H9 (cell line): ENCODE data around the gene EBP. TPM values are rescaled to one million over a fixed set of nuclear protein-coding genes. Genes with fewer than 3 reads are reported as not detected.

Experiments used
- DNase-seq: peaks from one replicate; pipeline ENCODE4 v3.0.0-alpha.2; 2017
- H2AFZ ChIP-seq: one replicate; pipeline ENCODE4 v1.6.1; 2013; ENCODE audit warnings: mild to moderate bottlenecking, low read length, control low read depth, moderate library complexity
- H2AK5ac ChIP-seq: 2 replicates; pipeline ENCODE4 v1.6.1; 2013; ENCODE audit warnings: low read length, control low read depth, mixed read lengths; ENCODE audit not compliant: insufficient read length
- H2BK120ac ChIP-seq: one replicate; pipeline ENCODE4 v1.6.1; 2013; ENCODE audit warnings: low read depth, mild to moderate bottlenecking, low read length, control low read depth, inconsistent platforms; ENCODE audit not compliant: poor library complexity, severe bottlenecking
- H2BK12ac ChIP-seq: 2 replicates; pipeline ENCODE4 v1.6.1; 2013; ENCODE audit warnings: low read length, control low read depth, mixed read lengths, low read depth; ENCODE audit not compliant: insufficient read length
- H2BK15ac ChIP-seq: 2 replicates; pipeline ENCODE4 v1.6.1; 2013; ENCODE audit warnings: low read depth, low read length, control low read depth
- H2BK20ac ChIP-seq: one replicate; pipeline ENCODE4 v1.6.1; 2013; ENCODE audit warnings: low read depth, mild to moderate bottlenecking, low read length, control low read depth, inconsistent platforms; ENCODE audit not compliant: poor library complexity, severe bottlenecking
- H2BK5ac ChIP-seq: 2 replicates; pipeline ENCODE4 v1.6.1; 2013; ENCODE audit warnings: low read length, control low read depth, mixed read lengths; ENCODE audit not compliant: insufficient read length
- H3K14ac ChIP-seq: 2 replicates; pipeline ENCODE4 v1.6.1; 2013; ENCODE audit warnings: low read length, control low read depth; ENCODE audit not compliant: insufficient read depth
- H3K18ac ChIP-seq: 2 replicates; pipeline ENCODE4 v1.6.1; 2013; ENCODE audit warnings: low read depth, mild to moderate bottlenecking, mixed read lengths, low read length, control low read depth; ENCODE audit not compliant: insufficient read length
- H3K23ac ChIP-seq: 2 replicates; pipeline ENCODE4 v1.6.1; 2013; ENCODE audit warnings: low read length, control low read depth, mixed read lengths, low read depth; ENCODE audit not compliant: insufficient read length
- H3K23me2 ChIP-seq: 2 replicates; pipeline ENCODE4 v1.6.1; 2013; ENCODE audit warnings: low read depth, mild to moderate bottlenecking, mixed read lengths, low read length, control low read depth; ENCODE audit not compliant: insufficient read length, poor library complexity, severe bottlenecking
- H3K27ac ChIP-seq: 2 replicates; pipeline ENCODE4 v1.5.1; 2013; ENCODE audit warnings: low read length, control low read depth, mixed read lengths, low read depth; ENCODE audit not compliant: insufficient read length
- H3K27me3 ChIP-seq: 2 replicates; pipeline ENCODE4 v1.6.1; 2013; ENCODE audit warnings: low read length, control low read depth, inconsistent platforms; ENCODE audit not compliant: insufficient read depth
- H3K4ac ChIP-seq: 2 replicates; pipeline ENCODE4 v1.6.1; 2013; ENCODE audit warnings: low read depth, mild to moderate bottlenecking, control low read depth, inconsistent platforms, low read length, moderate library complexity
- H3K4me1 ChIP-seq: 2 replicates; pipeline ENCODE4 v1.6.1; 2013; ENCODE audit warnings: low read length, control low read depth, inconsistent platforms; ENCODE audit not compliant: insufficient read depth
- H3K4me2 ChIP-seq: 2 replicates; pipeline ENCODE4 v1.6.1; 2013; ENCODE audit warnings: low read length, control low read depth, mixed read lengths; ENCODE audit not compliant: insufficient read length, insufficient read depth
- H3K56ac ChIP-seq: 2 replicates; pipeline ENCODE4 v1.6.1; 2013; ENCODE audit warnings: low read depth, mild to moderate bottlenecking, mixed read lengths, low read length, control low read depth; ENCODE audit not compliant: insufficient read length
- H3K79me1 ChIP-seq: 2 replicates; pipeline ENCODE4 v1.6.1; 2013; ENCODE audit warnings: low read depth, mild to moderate bottlenecking, moderate library complexity, low read length, control low read depth, inconsistent platforms; ENCODE audit not compliant: insufficient read depth, poor library complexity, severe bottlenecking
- H3K79me2 ChIP-seq: 2 replicates; pipeline ENCODE4 v1.6.1; 2013; ENCODE audit warnings: low read length, control low read depth, inconsistent platforms; ENCODE audit not compliant: insufficient read depth
- H3K9ac ChIP-seq: 2 replicates; pipeline ENCODE4 v1.6.1; 2013; ENCODE audit warnings: low read length, control low read depth, mixed read lengths; ENCODE audit not compliant: insufficient read length; ENCODE audit errors: extremely low read depth
- H3K9me3 ChIP-seq: one replicate; pipeline ENCODE4 v1.6.1; 2013; ENCODE audit warnings: low read depth, low read length, inconsistent platforms; ENCODE audit not compliant: control insufficient read depth
- H3T11ph ChIP-seq: one replicate; pipeline ENCODE4 v1.6.1; 2013; ENCODE audit warnings: mild to moderate bottlenecking, low read length, control low read depth, inconsistent platforms
- H4K20me1 ChIP-seq: one replicate; pipeline ENCODE4 v1.6.1; 2013; ENCODE audit not compliant: control insufficient read depth, insufficient read length, insufficient read depth
- H4K5ac ChIP-seq: 2 replicates; pipeline ENCODE4 v1.6.1; 2013; ENCODE audit warnings: low read depth, mild to moderate bottlenecking, mixed read lengths, low read length, control low read depth; ENCODE audit not compliant: insufficient read length
- H4K8ac ChIP-seq: replicated peaks from 2 replicates; pipeline ENCODE4 v1.6.1; 2013; ENCODE audit warnings: low read length, control low read depth, mixed read lengths, low read depth; ENCODE audit not compliant: insufficient read length
- H4K91ac ChIP-seq: 2 replicates; pipeline ENCODE4 v1.6.1; 2013; ENCODE audit warnings: low read depth, mild to moderate bottlenecking, moderate library complexity, mixed read lengths, low read length, control low read depth; ENCODE audit not compliant: insufficient read length
- H3K27ac Mint-ChIP-seq, 3 experiments: 2 replicates in 2 of 3; 3 replicates in 1 of 3; pipeline ENCODE4 v1.8.0; 2020 to 2021; ENCODE audit warnings: mixed read lengths in 3 of 3, mild to moderate bottlenecking in 1 of 3, moderate library complexity in 1 of 3
- H3K27me3 Mint-ChIP-seq: 2 replicates; pipeline ENCODE4 v1.8.0; 2021; ENCODE audit warnings: low read depth, mild to moderate bottlenecking, moderate library complexity, mixed read lengths
- H3K36me3 Mint-ChIP-seq, 3 experiments: 2 replicates in 2 of 3; 3 replicates in 1 of 3; pipeline ENCODE4 v1.8.0; 2020 to 2021; ENCODE audit warnings: low read depth in 3 of 3, mixed read lengths in 3 of 3; ENCODE audit not compliant: insufficient read depth in 1 of 3
- H3K4me1 Mint-ChIP-seq, 2 experiments: 2 replicates each; pipeline ENCODE4 v1.8.0; 2020; ENCODE audit warnings: mixed read lengths in 2 of 2
- H3K4me3 Mint-ChIP-seq, 2 experiments: 2 replicates in 1 of 2; 3 replicates in 1 of 2; pipeline ENCODE4 v1.8.0; 2020 to 2021; ENCODE audit warnings: mild to moderate bottlenecking in 2 of 2, mixed read lengths in 2 of 2, moderate library complexity in 1 of 2
- H3K9me3 Mint-ChIP-seq, 2 experiments: 2 replicates in 1 of 2; 3 replicates in 1 of 2; pipeline ENCODE4 v1.8.0; 2020; ENCODE audit warnings: mild to moderate bottlenecking in 2 of 2, mixed read lengths in 2 of 2, moderate library complexity in 1 of 2
- CTCF ChIP-seq: fragments of 200-600 bp; sonication (generic); conservative IDR thresholded peaks from 3 replicates; pipeline ENCODE4 v1.8.0; 2021; ENCODE audit warnings: antibody characterized with exemption, mild to moderate bottlenecking
- WGBS: extraction: QIAGEN DNeasy Blood & Tissue Kit; methylation state at CpG from one replicate; pipeline ENCODE4 v1.1.7; 2013; ENCODE audit warnings: missing lambda C conversion rate, low lambda C conversion rate, mixed read lengths; ENCODE audit not compliant: insufficient read length; ENCODE audit errors: extremely low coverage; 5-methylcytosine and 5-hydroxymethylcytosine counted together
- total RNA-seq: library from RNA; stranded (reverse); gene quantifications from 2 replicates; pipeline ENCODE4 v1.2.1, GENCODE V29; 2021

EBP gene
- total RNA-seq, 1 experiment from 2014 or later, result 117 TPM

- Histone ChIP-seq H3T11ph (no peak overlapping the region), H2BK15ac (no peak overlapping the region), H4K5ac (no peak overlapping the region), H3K27ac (no peak overlapping the region), H4K8ac (no peak overlapping the region), H2AFZ (no peak overlapping the region), H2BK12ac (no peak overlapping the region), H3K9ac (no peak overlapping the region), H4K91ac (no peak overlapping the region), H3K4ac (no peak overlapping the region), H2BK20ac (no peak overlapping the region), H3K23ac (no peak overlapping the region), H3K18ac (no peak overlapping the region), H3K56ac (no peak overlapping the region), H3K9me3 (peaks cover 33% of the 10 kb centered on the region), H2BK120ac (no peak overlapping the region), H4K20me1 (no peaks in the 10 kb centered on the region), H3K23me2 (no peaks in the 10 kb centered on the region), H3K14ac (no peak overlapping the region), H3K79me2 (no peaks in the 10 kb centered on the region), H3K27me3 (no peaks in the 10 kb centered on the region), H3K4me2 (no peak overlapping the region), H2BK5ac (no peak overlapping the region), H3K79me1 (no peaks in the 10 kb centered on the region), H3K4me1 (no peaks in the 10 kb centered on the region), H2AK5ac (no peak overlapping the region)
- peaks cover 69 to 77% of the 10 kb centered on the region in 2 experiments for H3K9me3 Mint-ChIP-seq
- no peaks in the 10 kb centered on the region for H3K27me3 Mint-ChIP-seq
- no peak for DNase-seq
- no peaks in the 10 kb centered on the region for H3K4me1 Mint-ChIP-seq
- no peak overlapping the region for H3K4me3 Mint-ChIP-seq
- H3K36me3 Mint-ChIP-seq, result peaks cover 6 to 54% (median 36%) of the 10 kb centered on the region in 3 experiments; a peak in 6 of 7 replicates
- WGBS, result no CpG with 5 or more reads among the region's 14 CpGs
- TF ChIP-seq CTCF, result no peak
- no peak overlapping the region for H3K27ac Mint-ChIP-seq
These were observed 38.4 kb downstream of the EBP start for GRCh38 chrX:48560056-48560455.
